Measurements from ENCODE around the gene NKX2-1.
"Not testable (repeated sequence)": the region's sequence is repeated elsewhere in the genome, so short reads cannot be mapped to it uniquely, and the experiment has no call there.

NKX2-1 gene

DNA sequence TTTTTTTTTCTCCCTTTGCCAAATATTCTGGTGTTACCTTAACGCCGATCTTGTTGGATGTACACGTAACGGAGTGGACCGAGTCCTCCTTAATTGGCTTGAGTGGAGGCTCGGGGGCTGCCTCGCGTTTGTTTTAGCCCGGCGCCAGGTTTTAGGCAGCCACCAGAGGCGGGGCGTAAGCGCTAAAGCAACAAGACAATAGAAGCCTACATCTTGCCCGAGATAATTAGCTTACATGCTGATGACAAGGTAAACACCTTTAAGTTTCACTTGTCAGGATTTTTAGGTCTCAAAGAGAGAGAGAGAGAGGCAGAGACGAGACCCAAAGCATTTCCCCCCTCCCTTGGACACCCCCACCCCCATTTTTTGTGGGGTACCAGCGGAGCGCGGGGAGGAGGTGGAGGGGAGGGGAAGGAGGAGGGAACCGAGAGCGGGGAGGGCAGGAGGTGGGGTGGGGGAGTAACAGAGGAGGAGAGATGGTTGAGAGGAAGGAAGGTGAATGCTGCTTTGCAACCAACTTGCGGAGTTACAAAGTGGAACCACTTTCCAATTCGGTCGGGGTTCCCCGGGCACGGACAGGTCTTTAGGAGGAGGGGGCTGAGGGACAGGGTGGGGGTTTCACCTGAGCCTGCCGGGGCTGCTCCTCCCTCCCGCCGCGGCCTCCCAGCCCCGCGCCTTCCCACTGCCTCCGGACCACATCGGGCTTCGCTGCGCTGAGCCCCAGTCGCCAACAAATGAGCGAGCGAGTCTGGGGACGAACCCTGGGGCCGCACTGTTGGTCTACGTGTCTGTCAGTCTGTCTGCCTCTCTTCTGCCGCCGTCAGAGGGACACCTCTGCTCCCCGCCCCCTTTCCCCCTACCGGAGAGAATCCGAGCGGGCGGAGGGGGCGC is at the start of gene NKX2-1:
TSS of gene NKX2-1 (minus strand) at position 802 of the 891 bp plus-strand sequence. CDS start at position 699, 103 bp downstream.
- no peak for DNase-seq (ENCODE audit: low read depth in 2 of 3, low spot score in 2 of 3)

DNA sequence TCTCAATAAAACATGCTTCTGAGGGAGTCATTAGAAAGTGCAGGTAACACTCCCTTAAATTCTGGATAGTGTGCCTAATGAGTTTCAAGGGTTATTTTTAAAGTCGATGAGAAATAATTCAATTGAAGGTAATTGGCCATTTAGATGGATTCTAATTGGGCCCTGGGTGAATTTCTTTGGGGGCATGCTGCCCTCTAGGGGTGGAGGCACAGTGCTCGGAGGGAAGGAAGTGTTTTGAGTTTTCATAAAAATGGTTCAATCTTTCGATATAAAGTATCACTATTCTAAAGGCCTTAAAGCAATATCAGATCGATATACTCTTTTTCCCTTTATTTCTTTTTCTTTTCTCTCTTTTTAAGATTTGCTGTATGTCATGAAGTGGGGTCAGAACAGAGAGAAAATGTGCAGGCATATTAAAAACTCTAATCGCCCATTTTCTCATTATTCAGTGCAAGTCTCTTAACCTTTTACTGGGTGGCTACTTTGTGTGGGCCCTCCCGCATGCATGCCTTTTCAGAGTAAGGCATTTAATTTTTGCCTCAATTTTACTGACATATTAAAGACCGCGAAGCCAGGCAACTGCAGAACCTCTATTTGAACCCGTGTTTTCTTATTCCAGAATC is 36.9 kb upstream of the NKX2-1 start:
- DNase-seq (ENCODE audit: low read depth in 2 of 3, low spot score in 2 of 3), result no peak

DNA sequence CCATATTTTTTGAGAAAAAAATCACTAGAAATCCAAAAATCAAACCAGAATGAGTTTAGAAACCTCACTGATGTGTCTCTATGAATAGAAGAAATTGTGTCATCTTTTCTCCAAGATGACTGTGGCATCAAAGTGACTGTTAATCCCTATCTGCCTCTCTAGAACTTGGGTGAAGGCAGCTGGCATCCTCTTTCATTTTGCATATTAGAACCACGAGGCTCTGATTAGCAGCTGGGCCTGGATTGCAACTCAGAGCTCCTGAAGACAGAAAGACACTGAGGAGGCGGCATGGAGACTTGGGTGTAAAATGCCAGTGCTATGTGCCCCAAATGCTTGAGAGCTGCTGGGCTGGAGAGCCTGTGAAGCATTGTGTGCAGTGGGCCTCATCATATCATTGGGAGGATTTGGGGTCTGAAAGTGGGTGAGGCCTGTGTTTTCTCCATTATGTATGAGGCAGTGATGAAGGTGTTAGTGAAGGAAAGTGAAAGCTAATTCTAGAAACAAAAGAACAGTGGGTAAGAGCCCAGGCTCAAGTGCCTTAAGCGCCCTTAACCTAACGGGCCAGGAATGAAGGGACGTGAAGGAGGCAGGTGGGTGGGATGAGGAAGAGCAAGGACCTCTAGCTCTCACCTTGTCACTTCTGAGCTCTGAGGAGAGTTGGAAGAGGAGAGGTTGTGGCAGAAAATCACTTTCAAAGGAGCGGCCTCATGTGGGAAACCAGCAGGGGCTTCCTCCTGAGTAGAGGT is 36.1 kb upstream of the NKX2-1 start:
- no peak for DNase-seq (ENCODE audit: low read depth in 2 of 3, low spot score in 2 of 3)

DNA sequence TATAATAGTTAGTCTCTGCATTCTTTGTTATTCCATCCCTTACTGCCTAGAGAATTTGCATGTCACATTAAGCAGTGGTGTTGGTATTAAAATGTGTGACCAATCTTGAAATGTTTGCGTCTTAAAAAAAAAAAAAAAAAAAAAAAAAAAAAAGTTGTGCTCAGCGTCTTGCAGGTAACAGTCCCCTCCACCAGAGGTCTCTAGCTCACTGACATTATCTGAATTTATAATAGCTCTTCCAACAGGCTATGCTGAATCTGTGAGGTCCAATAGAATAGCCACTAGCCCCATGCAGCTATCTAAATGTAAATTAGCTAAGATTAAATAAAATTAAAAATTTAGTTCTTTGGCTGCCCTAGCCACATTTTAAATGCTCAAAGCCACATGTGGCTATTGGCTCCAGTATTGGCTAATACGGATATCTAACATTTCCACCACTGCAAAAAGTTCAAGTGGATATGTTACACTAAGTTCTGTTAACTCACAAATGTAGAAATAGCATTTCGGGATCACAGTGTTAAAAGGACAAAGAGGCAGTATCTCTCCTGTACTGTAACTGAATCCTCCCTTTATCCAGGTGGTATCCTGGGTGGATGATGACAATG is 33.7 kb upstream of the NKX2-1 start:
- DNase-seq (ENCODE audit: low read depth in 2 of 3, low spot score in 2 of 3), result no peak

DNA sequence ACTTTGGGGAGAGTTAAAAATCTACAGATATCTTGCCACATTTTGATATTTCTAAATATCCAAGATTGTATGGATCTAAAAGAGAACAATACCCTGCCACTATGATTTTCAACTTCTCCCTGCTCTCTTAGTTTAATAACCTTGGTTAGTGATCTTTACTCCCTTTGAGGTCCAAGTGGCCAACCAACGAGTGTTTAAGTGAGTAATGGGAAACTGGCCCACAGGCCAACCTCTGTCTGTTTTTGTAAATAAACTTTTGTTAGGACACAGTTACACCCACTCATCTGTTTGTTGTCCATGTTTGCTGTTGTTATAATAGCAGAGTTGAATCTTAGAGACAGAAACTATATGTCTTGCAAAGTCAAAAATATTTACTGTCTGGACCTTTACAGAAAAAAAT is 30.9 kb upstream of the NKX2-1 start:
- DNase-seq (ENCODE audit: low read depth in 2 of 3, low spot score in 2 of 3), result no peak

DNA sequence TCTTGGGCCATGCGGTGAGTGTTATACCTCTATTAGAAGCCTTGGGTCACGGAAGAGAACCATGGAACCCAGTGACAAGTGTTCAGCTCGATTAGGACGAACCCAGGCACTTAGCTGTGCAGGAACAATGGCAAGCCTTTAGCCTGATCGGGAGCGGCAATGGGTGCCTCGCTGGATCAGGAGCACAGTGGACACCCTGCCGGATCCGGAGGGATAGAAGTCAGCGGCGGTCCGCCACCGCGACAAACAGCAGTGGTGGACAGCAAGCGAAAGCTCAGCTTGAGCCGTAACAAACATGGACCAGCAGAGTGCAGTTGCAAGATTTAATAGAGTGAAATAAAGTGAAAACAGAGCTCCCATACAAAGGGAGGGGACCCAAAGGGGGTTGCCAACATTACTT is 24.2 kb upstream of the NKX2-1 start:
- not testable (repeated sequence) for DNase-seq (ENCODE audit: low read depth in 2 of 3, low spot score in 2 of 3)

DNA sequence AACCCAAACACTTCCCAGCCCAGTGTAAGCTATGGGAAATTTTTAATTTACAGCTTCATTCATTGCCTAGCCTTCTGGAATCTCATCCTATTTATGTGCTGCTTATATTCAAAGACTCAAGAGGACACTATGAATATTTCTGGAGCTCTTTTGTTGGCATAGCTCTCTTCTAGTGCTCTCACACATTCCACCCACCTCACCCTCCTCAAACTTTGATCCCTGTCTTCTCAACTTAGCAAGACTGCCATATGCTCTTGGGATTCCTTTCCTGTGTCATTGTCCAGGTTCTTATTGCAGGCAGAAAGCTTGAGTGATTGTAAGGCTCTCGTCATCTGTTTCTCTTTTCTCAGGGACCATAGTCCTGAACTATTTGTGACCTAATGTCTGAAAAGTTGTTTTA is 18.0 kb upstream of the NKX2-1 start:
- no peak for DNase-seq (ENCODE audit: low read depth in 2 of 3, low spot score in 2 of 3)

DNA sequence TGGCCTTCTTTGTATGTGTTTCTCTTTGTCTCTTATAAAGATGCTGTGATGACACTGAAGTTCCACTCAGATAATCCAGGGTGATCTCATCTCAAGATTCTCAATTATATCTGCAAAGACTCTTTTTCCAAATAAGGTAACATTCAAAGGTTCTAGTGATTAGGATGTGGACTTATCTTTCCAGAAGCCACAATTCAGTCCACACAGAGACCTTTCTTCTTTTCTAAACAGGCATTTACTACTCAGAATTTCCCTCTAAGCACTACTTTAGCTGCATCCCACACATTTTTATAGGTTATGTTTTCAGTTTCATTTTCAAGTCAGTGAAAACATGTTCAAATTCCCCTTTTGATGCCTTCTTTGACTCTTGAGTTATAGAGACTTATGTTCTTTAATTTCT is 9.0 kb upstream of the NKX2-1 start:
- no peak for DNase-seq (ENCODE audit: low read depth in 2 of 3, low spot score in 2 of 3)

DNA sequence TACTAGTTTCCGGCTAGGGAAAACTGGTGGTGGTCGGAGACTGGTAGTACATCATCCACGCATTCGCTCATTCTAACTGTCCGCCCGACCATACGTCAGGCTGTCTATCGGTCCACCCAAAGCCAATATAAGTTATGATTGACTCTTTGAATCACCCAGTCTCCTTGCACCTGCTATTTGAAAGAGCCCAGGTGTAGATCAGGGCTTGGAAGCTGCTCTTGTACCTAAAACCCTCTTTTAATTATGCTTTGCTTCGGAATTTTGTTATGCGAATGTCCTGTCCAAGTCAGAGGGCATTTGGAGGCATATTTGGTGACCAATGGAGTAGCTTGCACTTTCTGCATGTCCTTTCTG is 5.7 kb upstream of the NKX2-1 start:
- DNase-seq (ENCODE audit: low read depth in 2 of 3, low spot score in 2 of 3), result no peak

DNA sequence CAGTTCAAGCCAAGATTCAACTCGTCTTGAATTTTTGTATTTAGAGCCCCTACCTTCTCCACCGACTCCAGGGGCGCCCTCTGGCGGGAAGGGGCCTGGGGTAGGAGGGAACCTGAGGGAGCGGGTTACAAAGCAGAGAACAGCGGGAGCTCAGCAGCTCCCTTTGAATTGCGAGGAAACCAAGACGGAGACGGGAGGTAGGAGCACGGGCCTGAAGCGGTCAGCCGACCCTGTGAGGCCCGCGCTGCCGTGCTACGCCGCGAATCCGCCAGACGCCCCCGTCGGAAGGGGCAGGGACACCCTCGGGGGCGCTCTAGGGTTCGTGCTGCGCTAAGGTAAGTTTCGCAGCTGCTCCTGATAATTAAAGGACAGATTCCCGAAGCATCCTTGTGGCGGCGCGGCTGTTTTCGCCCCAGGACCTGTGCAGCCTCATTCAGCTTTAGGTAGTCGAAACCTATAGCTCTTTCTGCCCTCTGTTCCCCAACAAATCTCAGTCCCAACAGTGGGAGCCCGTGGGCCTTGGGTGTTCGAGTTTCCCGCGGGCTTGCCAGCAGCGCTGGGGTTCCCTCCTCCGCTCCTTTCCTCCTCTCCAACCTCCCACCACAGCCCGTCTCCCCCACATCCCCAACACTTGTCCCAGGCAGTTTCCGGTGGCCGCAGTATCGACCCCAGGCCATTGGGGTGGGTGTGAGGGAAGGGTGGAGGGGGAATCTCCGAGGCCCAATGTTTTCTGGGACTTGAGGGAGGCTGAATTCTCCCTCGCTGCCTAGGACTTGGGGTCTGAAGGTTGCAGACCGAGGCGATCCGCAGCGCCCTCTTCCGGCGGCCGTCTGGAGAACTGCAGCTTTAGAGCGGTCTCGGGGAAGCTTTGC is 5.1 kb upstream of the NKX2-1 start:
- no peak for DNase-seq (ENCODE audit: low read depth in 2 of 3, low spot score in 2 of 3)

DNA sequence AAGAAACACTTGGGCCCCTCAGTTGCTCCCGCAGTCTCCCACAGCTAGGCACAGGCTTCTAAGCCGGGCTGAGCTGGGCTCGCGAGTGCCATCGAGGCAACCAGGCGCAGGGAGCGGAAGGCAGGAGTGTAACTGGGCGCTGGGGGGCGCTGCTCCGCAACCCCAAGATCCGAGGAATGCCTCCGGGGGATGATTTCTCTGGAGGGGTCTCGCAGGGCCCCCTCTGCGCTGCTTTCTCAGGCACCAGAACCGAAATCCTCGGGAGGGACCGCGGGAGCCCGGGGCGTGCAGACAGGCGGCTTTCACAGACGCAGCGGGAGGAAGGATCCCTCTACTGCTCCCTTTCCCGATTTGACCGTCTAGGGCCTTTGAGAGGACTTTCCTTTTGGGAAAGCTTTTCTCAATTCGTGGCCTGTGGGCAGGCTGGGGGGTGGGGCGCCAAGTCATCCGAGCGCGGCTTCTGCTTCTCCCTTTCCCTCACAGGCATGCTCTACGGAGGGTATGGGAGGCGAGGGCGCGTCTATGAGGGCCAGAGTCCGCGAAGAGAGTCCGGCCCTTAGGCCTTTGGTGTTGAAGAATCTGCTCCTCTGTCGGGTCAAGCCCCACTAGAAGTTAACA is 4.3 kb upstream of the NKX2-1 start:
- DNase-seq (ENCODE audit: low read depth in 2 of 3, low spot score in 2 of 3), result no peak

DNA sequence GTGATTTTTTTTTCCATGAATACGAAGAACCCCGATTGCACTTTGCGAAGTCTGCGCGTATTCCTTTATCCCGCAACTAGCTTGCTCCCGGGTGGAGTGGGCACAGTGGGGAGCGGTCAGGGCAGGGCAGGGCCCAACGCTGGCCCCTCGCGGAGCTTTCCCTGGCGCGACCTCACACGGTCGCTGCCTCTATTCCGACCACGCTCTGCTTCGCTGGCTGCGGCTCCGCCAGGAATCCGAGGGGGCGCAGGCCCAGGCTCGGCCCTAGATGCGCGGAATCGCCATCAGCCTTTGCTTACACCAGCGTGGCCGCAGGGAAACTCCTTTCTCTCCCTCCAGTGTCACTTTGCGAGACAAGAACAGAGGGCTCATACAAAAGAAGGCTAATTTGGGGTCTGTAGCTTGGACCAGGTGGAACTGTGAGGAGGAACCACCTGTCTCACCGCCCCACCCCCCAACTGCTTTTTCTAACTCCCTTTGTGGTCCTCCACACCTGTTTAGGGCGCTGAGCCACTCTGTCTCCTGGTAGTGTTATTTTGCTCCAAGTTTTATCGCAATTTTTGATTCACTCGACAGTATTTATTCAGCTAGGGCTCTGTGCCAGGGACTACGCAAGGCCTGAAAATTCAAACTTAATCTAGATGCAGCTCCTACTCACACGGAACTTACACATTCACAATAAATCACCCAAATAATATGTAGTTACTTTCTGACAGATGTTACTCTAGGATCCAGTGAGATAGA is 3.1 kb upstream of the NKX2-1 start:
- no peak for DNase-seq (ENCODE audit: low read depth in 2 of 3, low spot score in 2 of 3)

DNA sequence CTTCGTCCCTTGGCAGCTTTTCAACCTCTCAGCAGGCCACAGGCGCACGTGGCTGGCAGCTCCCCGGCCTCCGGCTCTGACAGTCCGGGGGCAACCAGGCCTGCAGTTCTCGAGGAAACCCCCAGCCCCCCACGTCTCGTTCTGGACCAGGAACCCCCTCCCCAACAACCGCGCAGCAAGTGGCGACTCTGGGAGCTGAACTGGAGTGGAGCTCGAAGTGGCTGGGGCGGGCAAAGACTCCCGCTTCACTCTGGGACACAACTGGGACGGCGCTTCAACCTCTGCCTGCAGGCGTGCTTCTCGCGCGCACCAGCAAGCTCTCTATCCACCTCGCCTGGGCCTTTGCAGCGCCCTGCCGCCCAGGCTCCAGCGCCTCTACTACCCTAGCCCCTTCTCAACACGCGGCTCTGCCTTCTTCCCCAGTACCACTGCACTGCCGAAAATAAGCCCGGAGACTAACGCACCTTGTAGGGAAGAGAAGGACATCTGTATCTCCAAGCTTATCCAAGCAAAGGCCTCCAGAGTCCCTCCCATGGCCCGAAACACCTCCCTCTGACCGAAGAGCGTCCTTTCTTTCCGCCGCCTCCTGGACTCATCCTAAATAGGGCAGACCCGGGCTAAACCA is 2.4 kb upstream of the NKX2-1 start:
- no peak for DNase-seq (ENCODE audit: low read depth in 2 of 3, low spot score in 2 of 3)

DNA sequence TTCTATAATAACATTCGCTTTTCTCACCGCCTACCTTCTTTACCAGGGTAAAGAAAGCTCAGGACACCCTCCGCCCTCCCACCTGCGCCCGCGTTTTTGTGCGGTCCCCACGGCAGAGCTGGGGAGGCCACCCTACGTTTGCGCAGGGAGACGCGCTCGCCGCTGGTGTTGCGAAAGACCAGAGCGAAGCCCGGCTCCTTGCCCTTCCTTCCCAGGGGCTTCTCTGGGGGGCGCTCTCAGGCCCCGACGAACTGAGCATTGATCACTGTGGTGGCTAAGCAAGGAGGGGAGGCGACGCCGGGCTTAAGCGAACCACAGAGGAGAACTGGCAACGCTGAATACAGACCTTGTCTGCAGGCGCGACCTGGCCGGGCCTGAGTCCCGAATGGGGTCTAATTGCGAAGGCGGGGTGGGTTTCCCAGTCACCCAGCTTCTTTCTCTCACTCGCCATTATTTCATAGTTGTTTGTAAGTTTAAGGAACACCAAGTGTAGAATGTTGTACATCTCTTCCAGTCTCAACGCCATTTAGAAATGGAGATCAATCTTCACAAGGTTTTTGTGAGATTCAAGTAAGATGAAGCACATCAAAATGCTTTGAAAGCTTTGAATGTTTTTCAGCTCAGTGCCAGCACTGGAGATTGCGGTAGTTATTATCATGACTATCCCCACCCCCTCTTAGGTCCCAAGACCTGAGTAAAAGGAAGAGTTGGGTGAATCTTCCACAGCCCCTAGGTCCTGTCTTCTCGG is 1.7 kb upstream of the NKX2-1 start:
- no peak for DNase-seq (ENCODE audit: low read depth in 2 of 3, low spot score in 2 of 3)

DNA sequence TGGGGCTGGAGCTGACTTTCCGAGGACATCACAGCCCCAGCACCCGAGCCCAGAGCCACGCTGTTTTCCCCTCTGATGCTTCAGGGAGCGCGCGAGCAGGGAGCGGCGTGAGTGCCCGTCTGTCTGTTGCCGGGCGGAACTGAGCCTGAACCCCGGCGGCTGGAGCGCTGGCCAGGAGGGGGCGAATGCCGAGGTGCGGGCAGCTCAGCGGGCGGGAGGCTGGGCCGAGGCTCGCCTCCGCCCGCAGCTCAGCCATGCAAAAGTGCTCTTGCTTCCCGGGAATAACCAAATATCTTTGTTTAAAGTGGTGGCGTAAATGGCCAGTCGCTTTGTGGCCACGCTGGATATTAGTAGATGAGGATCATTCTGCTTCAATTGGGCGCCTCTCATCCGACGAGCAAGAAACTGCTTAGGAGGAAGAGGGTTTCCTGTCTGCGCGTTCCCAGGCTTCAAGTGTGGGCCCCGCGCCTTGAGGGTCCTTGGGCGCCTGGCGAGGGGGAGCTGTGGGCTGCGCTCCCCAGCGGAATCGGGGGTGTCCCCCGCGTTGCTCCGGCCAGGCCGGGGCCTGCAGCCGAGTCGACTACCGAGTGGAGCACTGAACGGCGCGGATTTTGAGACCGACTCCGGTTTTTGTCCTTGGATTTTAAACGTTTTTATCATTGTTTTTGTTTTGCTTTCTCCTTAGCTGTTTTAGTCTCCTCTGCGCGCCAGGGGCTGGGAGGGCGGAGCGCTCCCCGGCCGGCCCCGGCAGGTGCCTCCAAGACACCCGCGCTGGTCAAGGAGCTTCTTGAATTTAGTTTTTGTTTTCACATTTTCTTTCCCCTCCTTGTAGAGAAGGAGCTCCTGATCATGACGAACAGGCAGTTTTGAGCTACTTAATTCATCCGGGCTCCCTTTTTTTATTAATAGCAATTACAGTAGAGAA is 831 bp upstream of the NKX2-1 start:
- no peak for DNase-seq (ENCODE audit: low read depth in 2 of 3, low spot score in 2 of 3)

DNA sequence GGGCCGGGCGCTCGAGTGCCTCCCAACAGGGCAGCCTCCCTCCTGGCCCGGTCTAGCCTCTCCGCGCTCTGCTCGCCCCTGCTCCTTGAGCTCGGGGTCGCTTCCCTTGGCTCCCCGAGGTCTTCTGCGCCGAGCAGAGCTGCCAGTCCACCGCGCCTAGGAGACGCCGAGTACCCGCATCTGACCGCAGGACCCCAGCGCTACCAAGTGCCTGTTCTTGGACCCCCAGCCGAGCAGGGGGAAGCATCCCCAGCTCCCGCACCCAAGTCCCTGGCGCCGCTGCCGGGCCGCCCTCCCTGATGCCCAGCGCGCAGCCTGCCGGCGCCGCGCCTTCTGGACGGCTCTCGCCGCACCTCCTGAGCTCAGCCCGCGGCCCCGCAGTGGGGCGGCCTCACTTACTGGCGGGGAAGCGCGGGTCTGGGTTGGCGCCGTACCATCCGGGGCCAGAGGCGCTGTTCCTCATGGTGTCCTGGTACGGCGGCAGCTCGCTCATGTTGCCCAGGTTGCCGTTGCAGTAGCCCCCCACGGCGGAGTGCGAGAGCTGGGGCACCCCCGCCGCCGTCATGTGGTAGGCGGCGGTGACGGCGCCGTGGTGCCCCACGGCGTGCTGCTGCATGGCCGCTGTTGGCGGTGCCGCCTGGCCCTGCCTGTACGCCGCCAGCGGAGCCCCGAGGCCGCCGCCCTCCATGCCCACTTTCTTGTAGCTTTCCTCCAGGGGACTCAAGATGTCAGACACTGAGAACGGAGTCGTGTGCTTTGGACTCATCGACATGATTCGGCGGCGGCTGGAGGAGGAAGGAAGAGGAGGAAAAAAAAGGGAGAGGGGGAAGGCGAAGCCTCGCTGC is 1.2 kb downstream of the NKX2-1 start:
- no peak for DNase-seq (ENCODE audit: low read depth in 2 of 3, low spot score in 2 of 3)

Data from activated CD8-positive, alpha-beta memory T cell treated with anti-CD3 and anti-CD28 coated beads for 48 hours (primary cell).